B cell (primary cell): ENCODE results near the gene IL36G. TPM values are rescaled to one million over a fixed set of nuclear protein-coding genes. Genes with fewer than 3 reads are reported as not detected.

ENCODE experiments used
- ATAC-seq: fragments of 200-7000 bp; cut with Tn5 transposase; one replicate; pipeline ENCODE4 v1.10.0; 2021; ENCODE audit warnings: low read depth, mild to moderate bottlenecking, moderate number of reproducible peaks, moderate library complexity
- CTCF ChIA-PET: fragments of 350-600 bp; sonication (Branson Sonifier 250); formaldehyde crosslinking; loops from one replicate; lab custom pipeline; 2021; ENCODE audit warnings: antibody characterized with exemption, inconsistent platforms; lab: Charles Lee
- POLR2A ChIA-PET: fragments of 350-600 bp; sonication (Branson Sonifier 250); formaldehyde crosslinking; loops from one replicate; lab custom pipeline; 2021; ENCODE audit warnings: antibody characterized with exemption; lab: Charles Lee
- DNase-seq: peaks from one replicate; pipeline ENCODE4 v3.0.0; 2013
- H2AFZ ChIP-seq: 2 replicates; pipeline ENCODE4 v1.6.1; 2012; ENCODE audit warnings: mild to moderate bottlenecking, low read depth, low read length; ENCODE audit not compliant: insufficient read depth, poor library complexity, severe bottlenecking
- H3K27ac ChIP-seq, 2 donors: 1 replicate in 1 of 2; 2 replicates in 1 of 2; pipeline ENCODE4 v1.5.1; 2012 to 2013; ENCODE audit warnings: low read length in 2 of 2, mild to moderate bottlenecking in 2 of 2, moderate library complexity in 1 of 2
- H3K27me3 ChIP-seq, 4 experiments: fragments of 200-600 bp in 1 of 4; sonication (generic) in 1 of 4; replicated peaks in 1 of 4; 1 replicate in 2 of 4; 2 replicates in 2 of 4; pipeline versions ENCODE4 v1.6.1 to v1.7.0; 2013 to 2016; ENCODE audit warnings: low read length in 3 of 4, mild to moderate bottlenecking in 2 of 4, mixed read lengths in 1 of 4, moderate library complexity in 1 of 4; ENCODE audit not compliant: insufficient read depth in 4 of 4, control insufficient read depth in 3 of 4; ENCODE audit errors: control extremely low read depth in 1 of 4
- H3K36me3 ChIP-seq, 2 experiments: replicated peaks in 1 of 2; 1 replicate in 1 of 2; 2 replicates in 1 of 2; pipeline versions ENCODE4 v1.6.1 to v1.7.1; 2013; ENCODE audit warnings: low read length in 1 of 2; ENCODE audit not compliant: insufficient read depth in 2 of 2, control insufficient read depth in 1 of 2; ENCODE audit errors: control extremely low read depth in 1 of 2, extremely low read depth in 1 of 2
- H3K4me1 ChIP-seq, 2 donors: fragments of 200-600 bp in 1 of 2; sonication (generic) in 1 of 2; 1 replicate in 1 of 2; 2 replicates in 1 of 2; pipeline versions ENCODE4 v1.5.1 to v1.6.1; 2013 to 2017; ENCODE audit warnings: low read length in 2 of 2; ENCODE audit not compliant: control insufficient read depth in 2 of 2, insufficient read depth in 2 of 2
- H3K4me2 ChIP-seq: replicated peaks from 2 replicates; pipeline ENCODE3; 2012; ENCODE audit warnings: mild to moderate bottlenecking, low read depth, low read length; ENCODE audit not compliant: poor library complexity, severe bottlenecking
- H3K4me3 ChIP-seq, 5 experiments: fragments of 200-600 bp in 1 of 5; sonication (generic) in 1 of 5; 1 replicate in 3 of 5; 2 replicates in 2 of 5; pipeline versions ENCODE4 v1.5.1 to v1.7.0; 2011 to 2016; ENCODE audit warnings: low read length in 4 of 5, mild to moderate bottlenecking in 4 of 5, low read depth in 2 of 5, control low read depth in 1 of 5, moderate library complexity in 1 of 5; ENCODE audit not compliant: insufficient read depth in 1 of 5; ENCODE audit errors: control extremely low read depth in 1 of 5, extremely low read depth in 1 of 5
- H3K79me2 ChIP-seq: fragments of 200-600 bp; sonication (generic); one replicate; pipeline ENCODE4 v1.6.0; 2016; ENCODE audit warnings: low read length; ENCODE audit not compliant: control insufficient read depth, insufficient read depth
- H3K9ac ChIP-seq: fragments of 200-600 bp; sonication (generic); 2 replicates; pipeline ENCODE4 v1.6.1; 2017; ENCODE audit warnings: mild to moderate bottlenecking, low read length, moderate library complexity
- H3K9me3 ChIP-seq, 3 donors: one replicate each; pipeline versions ENCODE4 v1.6.1 to v1.7.1; 2013; ENCODE audit warnings: low read length in 2 of 3; ENCODE audit not compliant: control insufficient read depth in 2 of 3, insufficient read depth in 1 of 3; ENCODE audit errors: control extremely low read depth in 1 of 3
- H4K20me1 ChIP-seq: 2 replicates; pipeline ENCODE4 v1.6.0; 2012; ENCODE audit warnings: mild to moderate bottlenecking, low read length; ENCODE audit not compliant: insufficient read depth, control insufficient read depth, poor library complexity, severe bottlenecking
- H3K27ac Mint-ChIP-seq: one replicate; pipeline ENCODE4 v1.8.0; 2021; ENCODE audit warnings: mixed read lengths
- H3K27me3 Mint-ChIP-seq: one replicate; pipeline ENCODE4 v1.8.0; 2021; ENCODE audit warnings: mixed read lengths
- H3K4me1 Mint-ChIP-seq: one replicate; pipeline ENCODE4 v1.8.0; 2021; ENCODE audit warnings: mixed read lengths
- H3K4me3 Mint-ChIP-seq: one replicate; pipeline ENCODE4 v1.8.0; 2021; ENCODE audit warnings: mixed read lengths
- H3K9me3 Mint-ChIP-seq: one replicate; pipeline ENCODE4 v1.8.0; 2022; ENCODE audit warnings: mixed read lengths; ENCODE audit not compliant: insufficient read depth
- CTCF ChIP-seq: fragments of 200-600 bp; IDR thresholded peaks from one replicate; pipeline ENCODE4 v1.8.0; 2022; ENCODE audit warnings: antibody characterized with exemption, mild to moderate bottlenecking
- EZH2 ChIP-seq: IDR thresholded peaks from 2 replicates; pipeline ENCODE4 v1.6.1; 2012; ENCODE audit warnings: borderline replicate concordance, low read depth, mild to moderate bottlenecking, moderate library complexity, low read length; ENCODE audit not compliant: insufficient read depth, poor library complexity, severe bottlenecking
- WGBS: methylation state at CpG from one replicate; pipeline ENCODE4 v1.1.5; 2013; ENCODE audit warnings: missing lambda C conversion rate; ENCODE audit not compliant: insufficient coverage; 5-methylcytosine and 5-hydroxymethylcytosine counted together
- intact Hi-C: fragments of 100-400 bp; cut with micrococcal nuclease; formaldehyde crosslinking; loops from one replicate; pipeline ENCODE4 v1.10.0; 2022
- polyA plus RNA-seq: library from polyadenylated mRNA; depleted of rRNA; stranded (reverse); fragments of >200 nt; gene quantifications from 2 replicates; pipeline ENCODE4 v1.2.3, GENCODE V29; 2012
- total RNA-seq, 2 donors: library from RNA; stranded (reverse); fragments of 120-200 nt in 1 of 2; gene quantifications; 1 replicate in 1 of 2; 2 replicates in 1 of 2; pipeline versions ENCODE4 v1.2.3 to v1.2.4, GENCODE V29; 2013 to 2022

IL36G gene
- total and polyA plus RNA-seq, 2 donors (not counting 1 experiment from before 2014, with no cell fraction given), result not detected

DNA sequence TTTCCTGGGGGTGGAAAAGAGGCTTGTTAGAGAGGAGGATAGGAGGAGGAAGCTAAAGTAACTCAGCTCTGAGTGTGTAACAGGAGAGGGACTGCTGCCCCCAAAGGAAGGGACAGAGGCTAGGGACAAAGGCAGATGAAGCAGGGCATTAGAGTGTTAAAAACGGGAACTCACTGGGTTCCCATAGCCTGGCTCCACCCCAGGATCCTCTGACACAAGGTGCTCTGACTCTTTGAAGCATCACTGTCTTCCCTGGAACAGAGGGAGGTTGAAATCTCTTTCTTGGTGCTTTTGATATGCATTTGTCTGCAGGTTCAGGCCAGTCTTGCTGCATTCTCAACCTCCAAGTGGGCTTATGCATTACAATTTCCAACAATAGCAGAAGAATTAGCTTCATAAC is 50.3 kb downstream of the IL36G start:
- no peak overlapping the region for H3K4me3 Mint-ChIP-seq
- ATAC-seq (no peak), DNase-seq (no peak)
- no peaks in the 10 kb centered on the region for H3K79me2 ChIP-seq
- ChIA-PET CTCF (no interaction called here), POLR2A (no interaction called here)
- no peak overlapping the region for H3K4me3 ChIP-seq
- intact Hi-C loops, result no loop called here
- H3K9me3 ChIP-seq, result no peaks in the 10 kb centered on the region
- H3K9me3 Mint-ChIP-seq, result no peaks in the 10 kb centered on the region
- H3K4me1 Mint-ChIP-seq, result peaks cover 5% of the 10 kb centered on the region
- no peak overlapping the region for H3K27ac Mint-ChIP-seq
- WGBS, result 30% methylated on average over 1 of the region's 1 CpG
- no peak overlapping the region for H3K4me2 ChIP-seq
- no peak overlapping the region for H3K27ac ChIP-seq
- H4K20me1 ChIP-seq, result no peaks in the 10 kb centered on the region
- H3K9ac ChIP-seq, result no peak overlapping the region
- no peaks in the 10 kb centered on the region for H3K36me3 ChIP-seq
- peaks cover 46% of the 10 kb centered on the region for H3K27me3 Mint-ChIP-seq
- no peak overlapping the region for H2AFZ ChIP-seq
- H3K4me1 ChIP-seq, result peaks cover 7 to 8% of the 10 kb centered on the region in 2 donors
- TF ChIP-seq CTCF (no peak), EZH2 (no peak)
- H3K27me3 ChIP-seq, result peaks cover 0 to 30% (median 19%) of the 10 kb centered on the region in 4 experiments

DNA sequence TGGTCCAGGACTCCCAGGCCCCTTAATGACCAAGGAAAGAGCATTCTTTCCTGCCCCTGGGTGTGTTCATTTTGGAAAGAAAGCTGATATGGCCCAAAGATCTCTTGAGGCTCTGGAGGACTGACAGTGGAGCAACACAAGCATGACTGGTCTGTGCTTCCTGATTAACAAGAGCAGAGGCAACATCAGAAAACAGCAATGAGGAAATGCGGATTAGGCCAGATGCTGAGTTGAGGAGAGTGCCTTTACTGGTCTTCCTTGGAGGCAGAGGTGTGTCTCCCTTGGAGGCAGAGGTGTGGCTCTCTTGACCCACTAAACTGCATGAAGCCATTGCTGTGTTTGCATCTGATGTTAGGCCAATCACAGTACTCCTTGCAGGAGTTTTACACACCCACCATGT is 54.9 kb downstream of the IL36G start:
- Histone ChIP-seq H3K27me3 (peaks cover 0 to 15% (median 14%) of the 10 kb centered on the region in 4 experiments), H2AFZ (no peak overlapping the region), H3K4me1 (no peaks in the 10 kb centered on the region), H3K36me3 (no peaks in the 10 kb centered on the region), H3K79me2 (no peaks in the 10 kb centered on the region), H3K4me2 (no peak overlapping the region), H3K9ac (no peak overlapping the region), H3K9me3 (no peaks in the 10 kb centered on the region), H4K20me1 (no peaks in the 10 kb centered on the region), H3K27ac (no peak overlapping the region), H3K4me3 (no peak overlapping the region)
- ChIA-PET POLR2A (no interaction called here), CTCF (no interaction called here)
- TF ChIP-seq EZH2 (no peak), CTCF (no peak)
- Mint-ChIP-seq H3K4me1 (no peaks in the 10 kb centered on the region), H3K4me3 (no peak overlapping the region), H3K27me3 (peaks cover 48% of the 10 kb centered on the region), H3K9me3 (no peaks in the 10 kb centered on the region), H3K27ac (no peak overlapping the region)
- DNase-seq, result no peak
- no peak for ATAC-seq
- 100% methylated on average over 1 of the region's 1 CpG for WGBS
- intact Hi-C loops, result no loop called here
